ENCODE results near the gene COL27A1.
"Not testable (repeated sequence)": the region's sequence is repeated elsewhere in the genome, so short reads cannot be mapped to it uniquely, and the experiment has no call there.

COL27A1 gene

GRCh38 chr9:114123031-114123977 is 32.0 kb upstream of the COL27A1 start:
- DNase-seq (ENCODE audit: low spot score), result no peak

- DNase-seq (ENCODE audit: low spot score), result no peak
Measured at GRCh38 chr9:114124138-114124537, 31.2 kb upstream of the COL27A1 start.

GRCh38 chr9:114124666-114125475 is 30.5 kb upstream of the COL27A1 start:
- no peak for DNase-seq (ENCODE audit: low spot score)

GRCh38 chr9:114125476-114126013 is 29.8 kb upstream of the COL27A1 start:
- DNase-seq (ENCODE audit: low spot score), result no peak

GRCh38 chr9:114126247-114127060 is 28.9 kb upstream of the COL27A1 start:
- no peak for DNase-seq (ENCODE audit: low spot score)

- not testable (repeated sequence) for DNase-seq (ENCODE audit: low spot score)
Measured at GRCh38 chr9:114128759-114129158, 26.6 kb upstream of the COL27A1 start.

GRCh38 chr9:114130141-114130540 is 25.2 kb upstream of the COL27A1 start:
- no peak for DNase-seq (ENCODE audit: low spot score)

GRCh38 chr9:114130624-114131277 is 24.6 kb upstream of the COL27A1 start:
- DNase-seq (ENCODE audit: low spot score), result peak; percentile 25

GRCh38 chr9:114131808-114132549 is 23.4 kb upstream of the COL27A1 start:
- no peak for DNase-seq (ENCODE audit: low spot score)

GRCh38 chr9:114132550-114132918 is 22.8 kb upstream of the COL27A1 start:
- no peak for DNase-seq (ENCODE audit: low spot score)

GRCh38 chr9:114134827-114135396 is 20.4 kb upstream of the COL27A1 start:
- DNase-seq (ENCODE audit: low spot score), result no peak

- DNase-seq (ENCODE audit: low spot score), result no peak
Measured at GRCh38 chr9:114137831-114138230, 17.5 kb upstream of the COL27A1 start.

- DNase-seq (ENCODE audit: low spot score), result no peak
Measured at GRCh38 chr9:114138552-114138971, 16.8 kb upstream of the COL27A1 start.

- no peak for DNase-seq (ENCODE audit: low spot score)
Measured at GRCh38 chr9:114139071-114139470, 16.3 kb upstream of the COL27A1 start.

- no peak for DNase-seq (ENCODE audit: low spot score)
Measured at GRCh38 chr9:114140401-114140800, 14.9 kb upstream of the COL27A1 start.

GRCh38 chr9:114140850-114141249 is 14.5 kb upstream of the COL27A1 start:
- DNase-seq (ENCODE audit: low spot score), result peak; percentile 46

GRCh38 chr9:114141553-114142402 is 13.6 kb upstream of the COL27A1 start:
- DNase-seq (ENCODE audit: low spot score), result no peak

GRCh38 chr9:114143234-114143633 is 12.1 kb upstream of the COL27A1 start:
- no peak for DNase-seq (ENCODE audit: low spot score)

GRCh38 chr9:114146735-114147134 is 8.6 kb upstream of the COL27A1 start:
- no peak for DNase-seq (ENCODE audit: low spot score)
